Heart right ventricle (tissue), 16 donors: Measurements from ENCODE around the gene KLHDC10. TPM values are rescaled to one million over a fixed set of nuclear protein-coding genes. Genes with fewer than 3 reads are reported as not detected.

Source experiments
- ATAC-seq, 8 donors: fragments of 200-7000 bp; cut with Tn5 transposase; one replicate each; pipeline ENCODE4 v1.9.1; 2020; ENCODE audit warnings: mild to moderate bottlenecking in 8 of 8, moderate library complexity in 8 of 8, moderate number of reproducible peaks in 1 of 8
- DNase-seq, 2 donors: peaks; one replicate each; pipeline ENCODE4 v3.0.0-alpha.2; 2020
- H3K27ac ChIP-seq, 10 donors: fragments of 200-600 bp; sonication (generic) in 2 of 10; one replicate each; pipeline versions ENCODE4 v1.5.0 to v1.8.0; 2020 to 2022; ENCODE audit warnings: mild to moderate bottlenecking in 3 of 10
- H3K27me3 ChIP-seq, 7 donors: fragments of 200-600 bp; one replicate each; pipeline ENCODE4 v1.8.0; 2021 to 2022; ENCODE audit warnings: mild to moderate bottlenecking in 2 of 7
- H3K36me3 ChIP-seq, 9 donors: fragments of 200-600 bp; sonication (generic) in 1 of 9; one replicate each; pipeline versions ENCODE4 v1.5.0 to v1.8.0; 2020 to 2022; ENCODE audit warnings: mild to moderate bottlenecking in 2 of 9
- H3K4me1 ChIP-seq, 9 donors: fragments of 200-600 bp; sonication (generic) in 1 of 9; one replicate each; pipeline versions ENCODE4 v1.5.0 to v1.8.0; 2020 to 2022; ENCODE audit warnings: mild to moderate bottlenecking in 4 of 9
- H3K4me3 ChIP-seq, 10 donors: fragments of 200-600 bp; sonication (generic) in 2 of 10; one replicate each; pipeline versions ENCODE4 v1.5.0 to v1.8.0; 2020 to 2022; ENCODE audit warnings: mild to moderate bottlenecking in 7 of 10, moderate library complexity in 2 of 10
- H3K9me3 ChIP-seq, 11 donors: fragments of 200-600 bp in 10 of 11; sonication (generic) in 2 of 11; one replicate each; pipeline versions ENCODE4 v1.5.0 to v1.8.0; 2013 to 2022; ENCODE audit warnings: mild to moderate bottlenecking in 2 of 11, control low read depth in 1 of 11, moderate library complexity in 1 of 11
- WGBS, 2 donors: extraction: QIAGEN DNeasy Blood & Tissue Kit; methylation state at CpG; one replicate each; pipeline ENCODE4 v1.1.7; 2013; ENCODE audit warnings: inconsistent platforms in 1 of 2; 5-methylcytosine and 5-hydroxymethylcytosine counted together
- intact Hi-C, 10 donors: fragments of 100-400 bp; cut with DNase I; formaldehyde crosslinking; loops; one replicate each; pipeline versions ENCODE4 v1.11.1 to v1.14.2; 2022
- polyA plus RNA-seq, 2 donors: library from polyadenylated mRNA; stranded (reverse); fragments of 200-250 nt; gene quantifications; one replicate each; pipeline ENCODE4 v1.2.3, GENCODE V29; 2013
- total RNA-seq, 10 donors: library from RNA; stranded (reverse); fragmentation: NEBNext Ultra II Directional in 3 of 10; extraction: Animal tissue kit (Norgen Biotek cat#: 25700) in 3 of 10; gene quantifications; one replicate each; pipeline versions ENCODE4 v1.2.1 to v1.2.4, GENCODE V29; 2021 to 2023
- TF ChIP-seq, protein P1 (sequence below), 9 donors: fragments of 200-600 bp; sonication (generic) in 2 of 9; IDR thresholded peaks; one replicate each; pipeline versions ENCODE4 v1.5.0 to v1.8.0; 2021 to 2022; ENCODE audit warnings: antibody characterized with exemption in 9 of 9, mild to moderate bottlenecking in 5 of 9, moderate library complexity in 1 of 9
- donor health status: Arrhythmogenic right ventricular cardiomyopathy.
- donor health status: ischemic (EF 13 %, LVEDD 7.1; RV severe dilation, severe dysfunction).
- donor health status: healthy with polysubstance abuse.
- donor health status: DM: no; HTN: yes; CAD: no.
- donor health status: DM: no; HTN: no; CAD: no.
- donor health status: ischemic (EF 25% LVEDD 6.9; RV normal size, moderate dysfunction).
- donor health status: ischemic (EF 25% LVEDD 5.7; RV mildly dilated, moderate dysfunction).
- donor health status: healthy.
- donor health status: DM: yes; HTN: yes; CAD: no.
- donor health status: Ischemic cardiomyopathy.
- donor health status: ischemic (EF 35%, LVEDD 5.7; RV mildly dilated, moderate dysfunction).
- donor health status: nonischemic (EF 11% LVEDD 7.7; RV severe dilation, severe dysfunction).
- donor health status: DM: yes; HTN: yes; CAD: no.
- donor health status: PGD.
- donor health status: ischemic (EF 29% LVEDD 5.4; RV normal size, mild dysfunction).
- donor health status: nonischemic (EF 23%, LVEDD 6.1; RV moderate dilation, normal function).

KLHDC10 gene
- total and polyA plus RNA-seq, 12 donors, result 9.1 to 33.7 (median 28.1) TPM

DNA sequence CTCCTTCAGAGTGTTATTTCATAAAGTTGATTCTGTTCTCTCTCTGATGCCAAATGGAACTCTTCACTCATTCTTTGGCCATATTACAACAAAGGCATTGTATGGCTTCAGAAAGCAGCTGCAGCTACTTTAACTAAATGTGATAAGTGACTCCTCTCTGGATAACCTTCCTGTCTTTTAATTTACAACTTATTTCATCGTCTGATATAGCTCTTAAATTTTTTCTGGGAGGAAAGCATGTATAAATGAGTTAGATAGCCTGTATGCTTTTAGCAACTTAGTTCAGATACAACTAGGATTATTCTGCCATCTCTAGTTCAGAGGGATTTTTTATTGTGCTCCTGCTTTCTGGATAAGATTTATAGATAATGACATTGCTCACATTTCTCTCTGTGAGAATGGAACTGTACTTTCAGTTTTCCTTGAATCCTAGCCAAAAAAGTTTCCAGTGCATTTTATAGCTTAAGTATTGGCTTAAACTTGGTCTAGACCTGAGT is 57.5 kb downstream of the KLHDC10 start:
- DNase-seq (no peak), ATAC-seq (no peak)
- H3K27me3 ChIP-seq, result no peaks in the 10 kb centered on the region
- no peak overlapping the region for H3K4me3 ChIP-seq
- peaks cover 0 to 99% (median 40%) of the 10 kb centered on the region in 9 donors for H3K36me3 ChIP-seq
- intact Hi-C loops, result no loop called here
- 42% methylated on average over 1 of the region's 1 CpG for WGBS, 2 donors
- no peaks in the 10 kb centered on the region for H3K9me3 ChIP-seq
- H3K27ac ChIP-seq, result peak overlapping the region in 2 of 10 donors; percentile 3 to 39
- peaks cover 0 to 16% (median 12%) of the 10 kb centered on the region in 9 donors for H3K4me1 ChIP-seq
- TF ChIP-seq, protein P1, sequence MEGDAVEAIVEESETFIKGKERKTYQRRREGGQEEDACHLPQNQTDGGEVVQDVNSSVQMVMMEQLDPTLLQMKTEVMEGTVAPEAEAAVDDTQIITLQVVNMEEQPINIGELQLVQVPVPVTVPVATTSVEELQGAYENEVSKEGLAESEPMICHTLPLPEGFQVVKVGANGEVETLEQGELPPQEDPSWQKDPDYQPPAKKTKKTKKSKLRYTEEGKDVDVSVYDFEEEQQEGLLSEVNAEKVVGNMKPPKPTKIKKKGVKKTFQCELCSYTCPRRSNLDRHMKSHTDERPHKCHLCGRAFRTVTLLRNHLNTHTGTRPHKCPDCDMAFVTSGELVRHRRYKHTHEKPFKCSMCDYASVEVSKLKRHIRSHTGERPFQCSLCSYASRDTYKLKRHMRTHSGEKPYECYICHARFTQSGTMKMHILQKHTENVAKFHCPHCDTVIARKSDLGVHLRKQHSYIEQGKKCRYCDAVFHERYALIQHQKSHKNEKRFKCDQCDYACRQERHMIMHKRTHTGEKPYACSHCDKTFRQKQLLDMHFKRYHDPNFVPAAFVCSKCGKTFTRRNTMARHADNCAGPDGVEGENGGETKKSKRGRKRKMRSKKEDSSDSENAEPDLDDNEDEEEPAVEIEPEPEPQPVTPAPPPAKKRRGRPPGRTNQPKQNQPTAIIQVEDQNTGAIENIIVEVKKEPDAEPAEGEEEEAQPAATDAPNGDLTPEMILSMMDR (IDR thresholded peaks at IDR 0.05), result no peak

DNA sequence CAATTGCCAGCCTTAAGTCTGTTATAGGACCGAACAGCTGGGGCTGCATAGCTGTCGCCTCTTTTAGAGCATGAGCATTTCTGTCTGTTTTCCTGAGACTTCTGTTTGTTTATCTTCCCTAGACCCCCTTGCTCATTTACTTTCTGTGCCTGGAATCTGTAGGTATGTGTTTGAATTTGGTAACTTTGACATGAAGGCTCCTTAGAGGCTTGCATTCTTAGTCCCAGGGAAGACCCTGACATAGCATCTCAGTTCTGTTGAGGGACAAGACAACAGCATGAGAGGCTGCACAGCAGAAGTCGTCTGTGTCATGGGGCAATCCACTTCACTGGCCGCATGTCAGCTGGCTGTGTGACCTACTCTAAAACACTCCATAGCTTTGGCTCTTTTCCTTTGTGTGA is 58.7 kb downstream of the KLHDC10 start:
- intact Hi-C loops, result no loop called here
- 74 to 80% methylated on average over 4 of the region's 4 CpGs for WGBS, 2 donors
- H3K9me3 ChIP-seq, result no peaks in the 10 kb centered on the region
- no peak for DNase-seq
- no peaks in the 10 kb centered on the region for H3K27me3 ChIP-seq
- TF ChIP-seq, protein P1 (IDR thresholded peaks at IDR 0.05), result no peak
- no peak overlapping the region for H3K4me3 ChIP-seq
- no peak for ATAC-seq
- no peak overlapping the region for H3K27ac ChIP-seq
- peaks cover 0 to 99% (median 44%) of the 10 kb centered on the region in 9 donors for H3K36me3 ChIP-seq
- H3K4me1 ChIP-seq, result peaks cover 0 to 16% (median 12%) of the 10 kb centered on the region in 9 donors

DNA sequence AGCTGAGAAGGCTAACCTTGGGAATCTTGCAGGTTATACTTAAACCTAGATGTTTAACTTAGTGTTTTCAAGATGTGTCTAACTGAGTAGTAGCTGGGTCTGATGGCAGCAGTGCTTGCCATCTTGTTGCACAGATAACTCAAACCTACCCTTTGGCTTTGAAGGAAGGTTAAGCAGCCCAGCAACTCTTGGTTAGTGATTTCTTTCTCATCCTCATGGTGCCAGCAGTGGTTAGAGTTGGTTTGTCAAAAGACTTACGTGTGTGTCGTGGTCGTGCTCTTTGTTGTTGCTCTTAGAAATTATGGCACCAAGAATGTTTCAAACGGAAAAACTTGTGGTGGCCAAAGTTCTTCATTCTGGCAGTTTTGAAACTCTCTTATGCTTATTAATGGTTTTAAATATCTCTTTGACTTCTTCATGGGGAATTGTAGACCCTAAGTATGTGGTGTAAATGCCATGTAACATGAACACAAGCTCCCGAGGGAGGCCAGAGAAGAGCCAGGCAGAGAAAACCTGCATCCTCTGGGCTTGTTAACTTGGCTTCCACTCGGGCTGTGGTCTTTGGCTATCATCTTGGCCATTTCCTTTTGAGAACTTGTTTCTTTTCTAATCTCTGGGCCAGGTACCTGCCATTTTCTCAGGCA is 61.0 kb downstream of the KLHDC10 start:
- no peak overlapping the region for H3K27ac ChIP-seq
- no peak overlapping the region for H3K4me3 ChIP-seq
- intact Hi-C loops, result no loop called here
- WGBS, 2 donors, result 91 to 94% methylated on average over 6 of the region's 6 CpGs
- peaks cover 0 to 97% (median 30%) of the 10 kb centered on the region in 9 donors for H3K36me3 ChIP-seq
- H3K27me3 ChIP-seq, result no peaks in the 10 kb centered on the region
- no peak for ATAC-seq
- DNase-seq, result no peak
- H3K4me1 ChIP-seq, result peaks cover 0 to 16% (median 12%) of the 10 kb centered on the region in 9 donors
- H3K9me3 ChIP-seq, result no peaks in the 10 kb centered on the region
- TF ChIP-seq, protein P1 (IDR thresholded peaks at IDR 0.05), result no peak

DNA sequence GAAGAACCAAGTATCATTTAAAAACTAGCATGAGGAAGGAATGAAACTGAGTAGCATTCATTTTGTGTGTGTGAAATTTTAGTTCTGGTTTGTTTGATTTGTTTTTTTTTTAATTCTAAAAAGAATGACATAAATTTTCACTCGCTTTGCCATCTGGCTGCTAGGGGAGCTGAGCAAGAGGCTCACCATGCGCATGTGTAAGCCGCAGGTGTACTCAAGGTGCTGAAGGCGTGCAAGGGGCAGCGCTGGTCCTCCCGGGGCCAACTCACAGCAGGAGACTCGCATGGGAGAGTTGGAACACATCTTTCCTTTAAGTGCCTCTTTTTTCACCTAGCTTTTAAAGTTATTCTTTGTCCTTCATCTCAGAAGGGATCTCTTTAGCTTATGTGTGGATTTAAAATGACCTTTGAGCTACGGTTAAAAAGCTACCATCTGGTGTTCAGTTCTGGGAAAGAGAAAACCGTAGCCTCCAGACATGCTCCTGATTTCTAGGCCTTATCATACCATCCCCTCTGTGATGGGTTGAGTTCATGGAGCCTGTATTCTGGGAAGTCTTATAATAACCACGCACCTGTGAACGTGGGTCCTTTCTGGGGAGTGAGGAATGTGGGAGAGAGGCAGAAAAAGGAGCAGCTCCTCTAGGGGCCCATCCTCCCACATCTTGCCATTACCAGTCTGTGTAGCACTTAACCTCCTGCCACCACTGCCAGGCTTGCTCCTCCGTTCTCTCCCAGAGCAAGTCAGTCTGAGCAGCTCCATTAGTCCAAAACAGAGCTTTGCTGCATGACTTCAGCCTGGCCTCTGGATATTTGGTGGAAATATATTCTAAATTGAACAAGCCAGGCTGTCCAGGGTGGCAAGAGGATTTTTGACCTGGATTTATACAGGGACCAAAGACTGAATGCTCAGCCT is 61.9 kb downstream of the KLHDC10 start:
- H3K27ac ChIP-seq, result no peak overlapping the region
- no peaks in the 10 kb centered on the region for H3K9me3 ChIP-seq
- no peaks in the 10 kb centered on the region for H3K27me3 ChIP-seq
- no peak for ATAC-seq
- TF ChIP-seq, protein P1 (IDR thresholded peaks at IDR 0.05), result no peak
- H3K4me1 ChIP-seq, result peaks cover 0 to 13% (median 11%) of the 10 kb centered on the region in 9 donors
- no peak for DNase-seq
- no peak overlapping the region for H3K4me3 ChIP-seq
- WGBS, 2 donors, result 94 to 96% methylated on average over 12 of the region's 12 CpGs
- intact Hi-C loops, result no loop called here
- peaks cover 0 to 97% (median 26%) of the 10 kb centered on the region in 9 donors for H3K36me3 ChIP-seq
